ENCODE results near the gene ZNF665.
"Not testable (repeated sequence)": the region's sequence is repeated elsewhere in the genome, so short reads cannot be mapped to it uniquely, and the experiment has no call there.

ZNF665 gene

DNA sequence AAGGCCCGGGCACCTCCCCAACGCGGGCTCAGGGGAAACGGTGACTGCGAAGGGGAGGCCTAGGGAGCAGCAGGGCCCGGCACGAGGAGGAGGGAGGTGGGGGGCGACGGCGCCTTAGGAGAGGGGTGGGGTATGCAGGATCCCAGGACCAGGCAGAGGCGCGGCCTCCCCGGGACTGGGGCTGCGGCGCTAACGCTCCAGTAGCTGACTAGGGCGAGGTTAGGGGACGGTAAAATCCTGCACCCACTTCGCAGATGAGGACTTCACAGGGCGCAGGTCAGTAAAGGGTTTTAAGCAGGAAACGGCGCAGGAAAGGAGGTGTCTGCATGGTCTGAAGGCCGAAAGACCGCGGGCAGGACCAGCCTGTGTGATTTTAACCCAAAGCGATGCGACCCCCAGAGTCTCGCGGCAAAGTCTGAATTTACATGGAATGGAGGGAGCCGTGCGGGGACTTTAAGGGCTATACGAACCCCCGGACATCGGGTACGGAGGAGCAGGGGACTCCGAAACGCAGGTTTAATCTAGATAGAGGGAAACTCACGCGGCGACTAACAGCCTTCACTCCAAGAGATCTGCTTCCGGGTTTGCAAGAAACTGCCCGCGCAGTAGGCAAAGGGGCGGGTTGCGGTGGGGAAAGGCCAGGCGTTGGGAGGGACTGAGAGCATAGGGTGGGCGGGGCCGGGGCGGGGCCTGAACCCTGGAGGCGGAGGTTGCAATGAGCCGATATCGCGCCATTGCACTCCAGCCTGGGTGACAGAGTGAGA, at the start of gene ZNF665:
TSS of gene ZNF665 (minus strand) at position 588 of the 764 bp plus-strand sequence. CDS start 10,460 bp downstream, outside the sequence.
- peak; percentile 64 for DNase-seq (ENCODE audit: low read depth)

DNA sequence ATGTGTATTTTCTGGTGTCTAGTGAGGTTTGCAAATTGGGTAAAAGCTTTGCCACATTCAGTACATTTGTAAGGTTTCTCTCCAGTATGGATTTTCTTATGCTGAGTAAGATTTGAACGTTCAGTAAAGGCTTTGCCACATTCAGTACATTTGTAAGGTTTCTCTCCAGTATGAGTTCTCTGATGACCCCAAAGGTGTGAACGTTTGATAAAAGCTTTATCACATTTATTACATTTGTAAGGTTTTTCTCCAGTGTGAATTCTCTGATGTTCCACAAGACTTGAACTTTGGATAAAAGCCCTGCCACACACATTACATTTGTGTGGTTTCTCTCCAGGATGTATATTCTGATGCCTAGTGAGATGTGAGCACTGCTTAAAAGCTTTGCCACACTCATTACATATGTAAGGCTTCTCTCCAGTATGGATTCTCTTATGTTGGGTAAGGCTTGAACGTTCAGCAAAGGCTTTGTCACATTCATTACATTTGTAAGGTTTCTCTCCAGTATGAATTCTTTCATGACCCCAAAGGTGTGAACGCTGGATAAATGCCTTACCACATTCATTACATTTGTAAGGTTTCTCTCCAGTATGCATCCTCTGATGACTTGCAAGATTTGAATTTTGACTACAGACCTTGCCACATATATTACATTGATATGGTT, 44.1 kb upstream of the ZNF665 start:
- DNase-seq (ENCODE audit: low read depth) = no peak

DNA sequence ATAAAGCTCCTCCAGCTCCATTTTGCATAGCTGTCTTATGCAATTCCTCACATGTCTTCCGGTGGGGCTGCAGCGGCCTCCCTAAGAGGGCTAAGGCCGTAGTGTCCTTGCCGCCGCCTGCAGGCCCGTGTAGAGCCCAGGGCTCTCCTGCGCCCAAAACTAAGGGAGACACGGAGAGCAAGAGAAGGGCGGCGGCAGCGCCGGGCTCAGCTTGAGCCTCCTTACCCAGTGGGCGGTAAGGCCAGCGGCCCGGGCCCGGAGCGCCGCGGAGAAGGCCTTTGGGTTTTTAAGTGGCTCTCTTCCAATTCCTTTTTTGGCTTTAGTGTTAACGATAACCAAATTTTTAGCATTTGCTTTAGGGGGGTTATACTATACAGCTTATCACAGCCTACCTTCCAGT, 31.4 kb upstream of the ZNF665 start:
- no peak for DNase-seq (ENCODE audit: low read depth)

DNA sequence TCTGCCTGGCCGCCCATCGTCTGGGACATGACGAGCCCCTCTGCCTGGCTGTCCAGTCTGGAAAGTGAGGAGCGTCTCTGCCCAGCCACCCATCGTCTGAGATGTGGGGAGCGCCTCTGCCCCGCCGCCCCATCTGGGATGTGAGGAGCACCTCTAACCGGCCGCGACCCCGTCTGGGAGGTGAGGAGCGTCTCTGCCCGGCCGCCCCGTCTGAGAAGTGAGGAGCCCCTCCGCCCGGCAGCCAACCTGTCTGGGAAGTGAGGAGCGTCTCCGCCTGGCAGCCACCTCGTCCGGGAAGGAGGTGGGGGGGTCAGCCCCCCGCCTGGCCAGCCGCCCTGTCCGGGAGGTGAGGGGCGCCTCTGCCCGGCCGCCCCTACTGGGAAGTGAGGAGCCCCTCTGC, 29.6 kb upstream of the ZNF665 start:
- not testable (repeated sequence) for DNase-seq (ENCODE audit: low read depth)

DNA sequence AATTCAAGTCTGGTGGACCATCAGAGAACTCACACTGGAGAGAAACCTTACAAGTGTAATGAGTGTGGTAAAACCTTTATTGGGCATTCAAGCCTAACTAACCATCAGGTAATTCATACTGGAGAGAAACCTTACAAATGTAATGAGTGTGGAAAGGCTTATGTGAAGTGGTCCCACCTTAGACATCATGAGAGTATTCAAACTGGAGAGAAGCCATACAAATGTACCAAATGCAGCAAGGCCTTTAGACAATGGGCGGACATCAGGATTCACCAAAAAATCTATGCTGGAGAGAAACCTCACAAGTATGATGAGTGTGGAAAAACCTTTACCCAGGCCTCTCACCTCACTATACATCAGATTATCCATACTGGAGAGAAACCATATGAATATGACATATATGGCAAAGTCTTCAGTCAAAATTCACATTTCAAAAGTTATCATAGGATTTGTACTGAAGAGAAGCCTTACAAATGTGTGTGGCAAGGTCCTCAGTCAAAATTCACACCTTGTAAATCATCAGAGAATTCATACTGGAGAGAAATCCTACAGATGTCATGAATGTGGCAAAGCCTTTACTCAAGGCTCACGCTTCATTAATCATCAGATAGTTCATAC, 19.7 kb upstream of the ZNF665 start:
- DNase-seq (ENCODE audit: low read depth) = no peak

DNA sequence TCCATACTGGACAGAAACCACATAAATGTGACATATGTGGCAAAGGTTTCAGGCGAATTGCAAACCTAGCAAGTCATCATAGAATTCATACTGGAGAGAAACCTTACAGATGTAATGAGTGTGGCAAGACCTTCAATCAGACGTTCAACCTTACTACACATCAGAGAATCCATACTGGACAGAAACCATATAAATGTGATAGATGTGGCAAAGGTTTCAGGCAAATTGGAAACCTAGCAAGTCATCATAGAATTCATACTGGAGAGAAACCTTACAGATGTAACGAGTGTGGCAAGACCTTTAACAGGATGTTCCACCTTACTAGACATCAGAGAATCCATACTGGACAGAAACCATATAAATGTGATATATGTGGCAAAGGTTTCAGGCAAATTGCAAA, 18.4 kb upstream of the ZNF665 start:
- not testable (repeated sequence) for DNase-seq (ENCODE audit: low read depth)

DNA sequence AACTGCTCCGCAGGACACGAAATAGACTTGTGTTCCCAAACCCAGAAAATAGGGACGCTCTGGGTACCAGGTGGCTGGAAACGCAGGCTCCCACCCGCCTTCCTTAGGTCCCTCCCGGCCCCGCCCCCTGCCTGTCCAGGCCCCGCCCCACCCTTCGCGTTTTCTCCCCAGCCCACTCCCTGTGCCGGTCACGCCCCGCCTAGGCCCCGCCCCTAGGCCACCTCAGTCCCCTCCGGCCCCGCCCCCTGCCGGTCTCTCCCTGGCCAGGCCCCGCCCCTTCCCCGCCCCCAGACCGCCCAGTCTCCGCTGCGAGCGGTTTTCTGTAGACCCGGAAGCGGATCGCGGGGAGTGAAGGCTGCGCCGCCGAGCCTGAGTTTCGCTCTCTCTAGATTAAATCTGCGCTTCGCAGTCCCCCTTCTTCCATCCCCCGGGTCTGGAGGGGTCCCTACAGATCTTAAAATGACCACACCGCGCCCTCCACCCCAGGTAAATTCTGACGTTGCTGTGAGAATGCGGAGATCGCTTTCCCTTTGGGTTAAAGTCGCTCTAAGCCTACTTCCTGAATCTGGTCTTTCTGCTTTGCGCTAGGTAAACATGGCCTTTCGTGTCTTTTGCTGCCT, 3.7 kb upstream of the ZNF665 start:
- DNase-seq (ENCODE audit: low read depth) = peak; percentile 86

DNA sequence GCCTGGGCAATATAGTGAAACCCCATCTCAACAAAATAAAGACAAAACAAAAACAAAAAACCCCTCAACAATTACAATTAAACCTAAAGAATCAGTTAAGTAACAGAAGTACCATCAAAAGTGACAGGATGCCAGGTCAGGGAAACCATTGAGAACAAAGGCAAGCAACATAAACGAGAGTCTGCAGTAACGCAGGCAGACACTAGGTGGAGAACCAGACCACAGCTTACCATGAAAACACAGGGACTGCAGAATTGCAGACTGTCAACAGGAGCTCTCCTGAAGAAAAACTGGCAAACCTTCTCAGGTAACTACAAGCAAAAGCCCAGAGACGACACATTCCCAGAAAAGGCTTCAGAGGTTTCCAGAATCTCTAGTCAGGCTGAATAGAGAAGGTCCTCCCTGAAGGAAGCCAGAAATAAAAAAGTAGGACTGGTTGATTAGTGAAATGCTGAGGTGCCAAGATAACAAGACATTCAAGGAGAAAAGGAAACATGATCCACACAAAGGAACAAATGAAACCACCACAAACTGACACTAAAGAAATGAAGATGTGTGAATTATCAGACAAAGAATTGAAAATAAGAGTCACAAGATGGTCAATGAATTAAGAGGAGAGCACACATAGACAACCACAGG, 2.2 kb upstream of the ZNF665 start:
- DNase-seq (ENCODE audit: low read depth) = peak; percentile 23

DNA sequence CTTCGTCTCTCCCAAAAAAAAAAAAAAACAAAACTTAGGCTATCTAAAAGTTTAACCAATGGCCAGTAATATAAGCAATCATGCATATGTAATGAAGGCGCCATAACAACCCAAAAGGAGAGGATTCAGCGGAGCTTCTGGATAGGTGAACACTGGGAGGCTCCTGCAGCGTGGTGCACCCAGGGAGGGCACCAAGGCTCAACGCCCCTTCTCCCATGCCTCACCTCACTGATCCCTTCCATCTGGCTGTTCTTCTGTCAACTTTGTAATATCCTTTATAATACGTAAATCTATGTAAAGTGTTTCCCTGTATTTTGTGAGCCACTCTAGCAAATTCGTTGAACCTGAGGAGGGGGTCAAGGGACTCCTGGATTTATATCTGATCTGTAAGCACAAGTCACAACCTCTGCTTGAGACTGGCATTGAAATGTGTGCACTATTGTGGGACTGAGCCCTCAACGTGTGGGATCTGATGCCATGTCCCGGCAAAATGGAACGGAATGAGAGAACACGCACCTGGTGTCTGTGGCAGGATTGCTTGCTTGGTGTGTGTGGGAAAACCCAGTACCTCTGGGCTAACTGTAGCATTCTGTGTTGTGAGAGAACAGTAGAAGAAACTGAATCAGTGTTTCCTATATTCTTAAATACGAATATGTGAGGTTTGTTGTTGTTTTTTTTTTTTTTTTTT, 521 bp upstream of the ZNF665 start:
- no peak for DNase-seq (ENCODE audit: low read depth)

DNA sequence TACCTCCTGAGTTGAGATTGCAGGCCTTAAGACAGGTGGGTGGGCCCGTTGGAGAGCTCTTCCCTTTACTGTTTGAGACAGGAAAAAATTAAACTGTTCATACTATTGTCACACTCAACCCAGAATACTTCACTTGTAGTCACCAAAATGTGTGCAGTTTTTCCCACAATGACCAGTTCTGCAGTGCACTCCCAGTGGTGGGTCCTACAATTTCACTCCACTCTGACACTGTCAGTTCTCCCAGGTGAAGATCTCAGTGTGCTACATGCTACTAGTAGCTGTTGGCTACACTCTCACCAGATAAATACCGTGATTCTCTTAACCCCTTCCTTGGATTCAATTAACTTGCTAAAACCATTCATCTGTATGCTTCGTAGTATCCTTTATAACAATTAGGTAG, 2.9 kb downstream of the ZNF665 start:
- DNase-seq (ENCODE audit: low read depth) = no peak

DNA sequence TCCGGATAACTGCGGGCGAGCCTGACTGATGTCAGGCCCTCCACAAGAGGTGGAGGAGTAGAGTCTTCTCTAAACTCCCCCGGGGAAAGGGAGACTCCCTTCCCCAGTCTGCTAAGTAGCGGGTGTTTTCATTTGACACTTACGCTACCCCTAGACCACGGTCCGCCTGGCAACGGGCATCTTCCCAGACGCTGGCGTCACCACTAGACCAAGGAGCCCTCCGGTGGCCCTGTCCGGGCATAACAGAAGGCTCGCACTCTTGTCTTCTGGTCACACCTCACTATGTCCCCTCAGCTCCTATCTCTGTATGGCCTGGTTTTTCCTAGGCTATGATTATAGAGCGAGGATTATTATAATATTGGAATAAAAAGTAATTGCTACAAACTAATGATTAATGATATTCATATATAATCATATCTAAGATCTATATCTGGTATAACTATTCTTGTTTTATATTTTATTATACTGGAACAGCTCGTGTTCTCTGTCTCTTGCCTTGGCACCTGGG, 3.4 kb downstream of the ZNF665 start:
- not testable (repeated sequence) for DNase-seq (ENCODE audit: low read depth)

DNA sequence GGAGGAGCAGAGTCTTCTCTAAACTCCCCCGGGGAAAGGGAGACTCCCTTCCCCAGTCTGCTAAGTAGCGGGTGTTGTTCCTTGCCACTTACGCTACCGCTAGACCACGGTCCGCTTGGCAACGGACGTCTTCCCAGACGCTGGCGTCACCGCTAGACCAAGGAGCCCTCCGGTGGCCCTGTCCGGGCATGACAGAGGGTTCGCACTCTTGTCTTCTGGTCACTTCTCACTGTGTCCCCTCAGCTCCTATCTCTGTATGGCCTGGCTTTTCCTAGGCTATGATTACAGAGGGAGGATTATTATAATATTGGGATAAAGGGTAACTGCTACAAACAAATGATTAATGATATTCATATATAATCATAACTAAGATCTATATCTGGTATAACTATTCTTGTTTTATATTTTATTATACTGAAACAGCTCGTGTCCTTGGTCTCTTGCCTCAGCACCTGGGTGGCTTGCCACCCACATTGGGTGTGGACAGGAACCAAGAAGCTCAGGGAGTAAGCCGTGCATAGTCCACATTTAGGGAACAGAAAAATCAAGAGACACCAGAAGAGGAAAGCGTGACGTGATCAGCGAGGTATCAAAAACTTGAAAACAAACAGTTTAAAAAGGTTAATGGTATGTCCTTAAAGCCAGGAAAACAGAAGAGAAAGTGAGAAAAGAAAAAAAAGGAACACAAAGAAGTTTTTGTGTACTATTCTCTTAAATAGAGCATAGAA, 7.8 kb downstream of the ZNF665 start:
- DNase-seq (ENCODE audit: low read depth) = not testable (repeated sequence)

DNA sequence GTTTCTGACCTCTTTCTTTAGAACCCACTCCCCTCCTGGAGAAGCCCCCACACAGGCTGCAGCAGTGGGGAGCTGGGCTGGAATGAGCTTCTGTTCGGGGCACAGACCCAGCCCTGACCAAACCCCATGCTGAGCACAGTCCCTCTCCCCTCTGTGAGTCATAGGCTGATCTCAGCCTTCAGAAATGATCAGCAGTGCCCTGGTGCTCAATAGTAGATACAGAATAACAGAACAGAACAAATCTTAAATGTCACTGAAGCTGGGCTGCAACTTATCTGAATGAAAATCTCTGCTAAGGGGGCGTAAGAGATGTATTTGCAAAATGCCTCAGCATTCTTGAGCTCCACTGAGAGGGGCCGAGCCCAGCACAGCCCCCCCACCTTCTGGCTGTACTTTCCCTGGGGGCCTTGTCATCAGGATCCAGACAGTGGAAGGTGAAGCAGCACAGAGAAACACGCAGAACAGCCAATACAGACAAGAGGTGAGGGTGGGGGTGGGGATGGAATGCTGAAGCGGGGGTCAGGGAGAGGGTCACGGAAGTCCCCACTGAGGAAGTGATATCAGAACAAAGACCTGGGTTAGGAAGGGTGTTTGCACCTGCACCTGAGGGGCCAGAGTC, 9.9 kb downstream of the ZNF665 start:
- no peak for DNase-seq (ENCODE audit: low read depth)

DNA sequence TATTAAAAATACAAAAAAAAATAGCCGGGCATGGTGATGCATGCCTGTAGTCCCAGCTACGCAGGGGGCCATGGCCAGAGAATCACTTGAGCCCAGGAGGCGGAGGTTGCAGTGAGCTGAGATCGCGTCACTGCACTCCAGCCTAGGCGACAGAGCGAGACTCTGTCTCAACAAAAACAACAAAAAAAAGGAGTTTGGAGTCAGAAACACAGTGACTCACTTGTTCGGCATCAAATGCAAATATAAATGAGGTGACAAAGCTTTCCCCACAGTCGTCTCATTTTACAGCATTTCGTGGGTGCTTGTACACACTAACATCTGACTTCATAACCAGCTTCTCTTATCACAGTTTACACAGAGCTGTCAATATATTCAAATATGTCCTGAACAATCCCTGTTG, 11.0 kb downstream of the ZNF665 start:
- DNase-seq (ENCODE audit: low read depth) = no peak

DNA sequence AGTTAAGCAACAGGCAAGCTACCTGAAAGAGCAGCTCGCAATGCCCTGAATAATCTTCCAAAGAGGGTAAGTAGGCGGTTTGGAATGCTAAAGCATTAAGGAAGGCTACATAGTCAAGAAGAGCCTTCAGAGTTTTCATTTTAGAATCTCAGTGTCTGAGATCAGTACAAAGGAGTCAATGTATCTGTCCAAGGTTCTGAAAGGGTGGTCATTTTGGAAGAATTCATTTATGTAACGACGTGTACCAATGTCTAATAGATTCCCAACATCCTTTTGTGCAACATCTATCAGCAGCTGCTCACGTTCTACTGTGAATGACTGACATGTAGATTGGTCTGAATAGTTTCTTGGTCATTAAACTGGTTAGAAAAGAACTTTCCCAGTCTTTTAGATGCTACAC, 15.2 kb downstream of the ZNF665 start:
- no peak for DNase-seq (ENCODE audit: low read depth)

DNA sequence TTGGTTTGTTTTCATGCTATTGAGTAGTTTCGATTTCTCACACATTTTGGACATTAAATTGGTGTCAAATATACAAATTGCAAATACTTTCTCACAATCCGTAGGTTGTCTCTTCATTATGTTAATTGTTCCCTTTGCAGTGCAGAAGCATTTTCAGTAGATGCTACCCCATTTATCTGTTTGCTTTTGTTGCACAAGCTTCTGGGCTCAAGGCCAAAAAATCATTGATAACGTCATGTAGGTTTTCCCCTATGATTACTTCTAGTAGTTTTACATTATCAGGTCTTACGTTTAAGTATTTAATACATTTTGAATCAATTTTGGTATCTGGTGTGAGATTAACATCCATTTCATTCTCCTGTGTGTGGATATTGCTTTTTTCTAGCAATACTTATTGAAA, 20.3 kb downstream of the ZNF665 start:
- DNase-seq (ENCODE audit: low read depth) = no peak

DNA sequence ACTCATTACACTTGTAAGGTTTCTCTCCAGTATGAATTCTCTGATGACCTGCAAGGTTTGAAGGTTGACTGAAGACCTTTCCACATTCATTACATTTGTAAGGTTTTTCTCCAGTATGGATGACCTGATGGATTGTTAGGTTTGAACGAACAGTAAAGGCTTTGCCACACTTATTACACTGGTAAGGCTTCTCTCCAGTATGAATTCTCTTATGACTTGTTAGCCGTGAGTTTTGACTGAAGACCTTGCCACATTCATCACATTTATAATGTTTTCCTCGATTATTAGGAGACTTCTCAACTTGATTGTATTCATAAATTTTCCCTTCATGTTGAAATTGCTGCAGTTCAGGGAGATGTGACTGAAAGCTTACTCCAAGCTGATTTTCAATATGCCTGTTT, 27.5 kb downstream of the ZNF665 start:
- no peak for DNase-seq (ENCODE audit: low read depth)

DNA sequence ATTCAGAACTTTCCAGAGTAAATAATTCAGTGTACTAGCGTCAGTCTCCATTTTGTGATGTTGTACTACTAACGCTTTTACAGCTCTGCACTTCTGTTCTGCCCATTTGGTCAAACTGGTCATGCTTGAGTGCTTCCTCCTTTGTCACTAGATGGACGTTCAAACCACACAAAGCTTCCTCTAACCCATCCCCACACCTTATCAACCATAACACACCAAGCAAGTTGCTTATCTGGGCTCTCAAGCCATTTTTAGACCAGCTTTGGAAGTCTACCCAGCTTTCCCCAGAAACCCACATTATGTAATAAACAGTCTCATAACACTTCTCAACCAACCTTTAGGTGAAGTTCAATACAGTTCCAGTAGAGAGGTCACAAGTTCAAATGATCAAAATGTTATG, 32.0 kb downstream of the ZNF665 start:
- DNase-seq (ENCODE audit: low read depth) = no peak

DNA sequence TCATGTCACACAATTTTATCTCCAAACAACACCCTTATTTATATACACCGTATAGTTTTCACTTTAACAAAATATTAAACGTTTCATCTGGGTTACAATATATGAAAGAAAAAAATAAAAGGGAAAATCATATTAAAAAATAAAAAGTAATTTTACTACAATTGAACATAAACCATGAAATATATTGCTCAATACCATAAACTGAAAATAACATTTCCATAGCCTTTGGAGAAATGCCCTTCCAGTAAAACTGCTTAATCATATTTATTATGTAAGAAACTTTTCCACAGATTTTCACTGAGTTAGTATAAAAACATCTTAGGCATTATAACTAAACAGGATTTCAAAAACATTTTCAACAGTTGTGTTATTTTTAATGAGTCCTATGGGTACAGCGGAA, 32.8 kb downstream of the ZNF665 start:
- DNase-seq (ENCODE audit: low read depth) = no peak

DNA sequence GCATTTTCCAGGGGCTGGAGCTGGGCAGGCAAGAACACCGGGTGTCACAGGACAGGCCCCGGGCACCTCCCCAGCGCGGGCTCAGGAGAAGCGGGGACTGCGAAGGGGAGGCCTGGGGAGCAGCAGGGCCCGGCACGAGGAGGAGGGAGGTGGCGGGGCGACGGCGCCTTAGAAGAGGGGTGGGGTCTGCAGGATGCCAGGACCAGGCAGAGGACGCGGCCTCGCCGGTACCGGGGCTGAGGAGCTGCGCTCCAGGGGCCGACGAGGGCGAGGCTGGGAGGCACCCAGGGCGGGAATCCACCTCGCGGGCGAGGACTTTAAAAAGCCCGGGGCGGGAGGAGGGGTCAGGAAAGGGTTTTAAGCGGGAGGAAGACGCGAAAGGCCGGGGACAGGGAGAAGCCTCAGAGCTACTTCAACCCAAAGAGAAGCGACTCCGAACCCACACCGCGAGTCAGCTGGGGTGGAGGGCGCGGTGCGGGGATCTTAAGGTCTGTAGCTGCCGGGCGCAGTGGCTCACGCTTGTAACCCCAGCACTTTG, 35.0 kb downstream of the ZNF665 start:
- DNase-seq (ENCODE audit: low read depth) = no peak
